ENCODE results near the gene GPC5.

Gene GPC5

DNA sequence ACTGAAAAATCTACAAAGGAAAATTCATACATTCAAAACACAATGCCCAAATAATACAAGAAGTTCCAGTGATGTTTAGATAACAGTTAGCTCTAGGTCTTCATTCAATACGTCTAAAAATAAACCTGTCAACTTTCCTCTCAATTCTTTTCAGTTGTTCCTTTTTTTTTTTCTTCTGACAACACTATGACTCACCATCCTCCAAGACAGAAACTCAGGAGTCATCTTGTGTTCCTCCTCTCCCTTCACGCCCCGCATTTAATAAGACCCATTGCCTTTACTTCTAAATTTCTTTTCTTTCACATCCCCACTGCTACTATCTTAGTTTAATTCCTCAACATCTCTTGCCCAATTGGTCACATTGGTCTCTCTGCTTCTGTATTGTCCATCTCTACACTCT, 759.9 kb downstream of the GPC5 start:
- TF ChIP-seq, protein P1, sequence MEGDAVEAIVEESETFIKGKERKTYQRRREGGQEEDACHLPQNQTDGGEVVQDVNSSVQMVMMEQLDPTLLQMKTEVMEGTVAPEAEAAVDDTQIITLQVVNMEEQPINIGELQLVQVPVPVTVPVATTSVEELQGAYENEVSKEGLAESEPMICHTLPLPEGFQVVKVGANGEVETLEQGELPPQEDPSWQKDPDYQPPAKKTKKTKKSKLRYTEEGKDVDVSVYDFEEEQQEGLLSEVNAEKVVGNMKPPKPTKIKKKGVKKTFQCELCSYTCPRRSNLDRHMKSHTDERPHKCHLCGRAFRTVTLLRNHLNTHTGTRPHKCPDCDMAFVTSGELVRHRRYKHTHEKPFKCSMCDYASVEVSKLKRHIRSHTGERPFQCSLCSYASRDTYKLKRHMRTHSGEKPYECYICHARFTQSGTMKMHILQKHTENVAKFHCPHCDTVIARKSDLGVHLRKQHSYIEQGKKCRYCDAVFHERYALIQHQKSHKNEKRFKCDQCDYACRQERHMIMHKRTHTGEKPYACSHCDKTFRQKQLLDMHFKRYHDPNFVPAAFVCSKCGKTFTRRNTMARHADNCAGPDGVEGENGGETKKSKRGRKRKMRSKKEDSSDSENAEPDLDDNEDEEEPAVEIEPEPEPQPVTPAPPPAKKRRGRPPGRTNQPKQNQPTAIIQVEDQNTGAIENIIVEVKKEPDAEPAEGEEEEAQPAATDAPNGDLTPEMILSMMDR (IDR thresholded peaks at IDR 0.05; ENCODE audit: insufficient read depth, low read length, poor library complexity, severe bottlenecking), result no peak

DNA sequence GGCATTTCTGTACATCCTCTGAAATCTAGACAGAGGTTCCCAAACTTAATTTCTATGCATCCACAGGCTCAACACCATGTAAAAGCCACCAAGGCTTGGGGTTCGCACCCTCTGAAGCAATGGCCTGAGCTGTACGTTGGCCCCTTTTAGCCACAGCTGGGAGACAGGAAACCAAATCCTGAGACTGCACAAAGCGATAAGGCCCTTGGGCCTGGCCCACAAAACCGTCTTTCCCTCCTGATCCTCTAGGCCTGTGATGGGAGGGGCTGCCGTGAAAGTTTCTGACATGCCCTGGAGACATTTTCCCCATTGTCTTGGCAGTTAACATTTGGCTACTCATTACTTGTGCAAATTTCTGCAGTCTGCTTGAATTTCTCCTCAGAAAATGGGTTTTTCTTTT, 766.4 kb downstream of the GPC5 start:
- H3K36me3 ChIP-seq (ENCODE audit: control insufficient read depth, insufficient read depth, low read length), result no peaks in the 10 kb centered on the region
- H3K4me3 ChIP-seq (replicated peaks; ENCODE audit: low read depth, low read length), result no peak overlapping the region
- TF ChIP-seq, protein P1 (IDR thresholded peaks at IDR 0.05; ENCODE audit: insufficient read depth, low read length, poor library complexity, severe bottlenecking), result no peak
- H3K27me3 ChIP-seq (replicated peaks; ENCODE audit: control insufficient read depth, insufficient read depth, low read length), result no peaks in the 10 kb centered on the region
- DNase-seq (ENCODE audit: extremely low read depth, insufficient read length), result no peak

More for the DNA sequence above, 759.9 kb downstream of the GPC5 start:
- H3K4me3 ChIP-seq (replicated peaks; ENCODE audit: low read depth, low read length), result no peak overlapping the region
- DNase-seq (ENCODE audit: extremely low read depth, insufficient read length), result no peak
- no peaks in the 10 kb centered on the region for H3K27me3 ChIP-seq (replicated peaks; ENCODE audit: control insufficient read depth, insufficient read depth, low read length)
- H3K36me3 ChIP-seq (ENCODE audit: control insufficient read depth, insufficient read depth, low read length), result no peaks in the 10 kb centered on the region

DNA sequence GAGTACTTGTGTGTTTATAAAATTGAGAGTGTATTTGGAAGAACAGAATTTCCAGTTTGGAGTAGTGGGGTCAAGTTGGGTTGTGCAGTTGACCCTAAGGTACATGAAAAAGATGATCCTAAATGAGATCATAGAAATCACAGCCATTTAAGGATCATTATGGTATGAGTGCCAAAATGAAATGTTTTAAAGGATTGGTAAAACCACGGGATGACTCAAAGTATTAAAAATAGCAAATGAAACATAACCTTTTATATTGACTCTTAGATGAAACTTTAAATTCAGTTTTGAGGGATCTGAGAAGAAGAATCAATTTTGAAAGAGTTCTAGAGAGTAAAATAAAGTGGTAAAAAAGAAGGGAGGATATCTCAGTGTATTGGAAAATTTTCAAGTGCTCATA, 773.8 kb downstream of the GPC5 start:
- TF ChIP-seq, protein P1 (IDR thresholded peaks at IDR 0.05; ENCODE audit: insufficient read depth, low read length, poor library complexity, severe bottlenecking), result no peak
- H3K27me3 ChIP-seq (replicated peaks; ENCODE audit: control insufficient read depth, insufficient read depth, low read length), result no peaks in the 10 kb centered on the region

DNA sequence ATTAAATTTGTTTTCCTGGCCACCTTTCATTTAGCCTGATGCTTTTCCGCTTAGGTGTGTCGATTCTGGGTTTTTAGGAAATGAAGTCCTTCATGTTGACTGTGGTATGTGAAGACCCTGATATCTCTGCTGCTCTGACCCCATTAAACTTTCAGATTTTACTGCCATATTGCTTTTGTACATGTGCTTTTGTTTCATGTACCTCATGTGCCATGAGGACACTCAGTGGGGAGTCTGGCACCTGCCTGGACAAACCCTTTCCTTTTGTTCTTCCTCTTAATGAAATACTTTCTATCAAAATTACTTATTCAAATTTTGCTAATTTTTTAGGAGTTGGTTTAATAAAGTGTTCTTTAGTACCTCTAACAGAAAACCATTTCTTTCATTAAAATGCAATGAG, 774.8 kb downstream of the GPC5 start:
- no peak for DNase-seq (ENCODE audit: extremely low read depth, insufficient read length)
- Histone ChIP-seq H3K36me3 (ENCODE audit: control insufficient read depth, insufficient read depth, low read length) (no peaks in the 10 kb centered on the region), H3K4me3 (replicated peaks; ENCODE audit: low read depth, low read length) (no peak overlapping the region), H3K27me3 (replicated peaks; ENCODE audit: control insufficient read depth, insufficient read depth, low read length) (no peaks in the 10 kb centered on the region)
- TF ChIP-seq, protein P1 (IDR thresholded peaks at IDR 0.05; ENCODE audit: insufficient read depth, low read length, poor library complexity, severe bottlenecking), result no peak

More for the DNA sequence above, 773.8 kb downstream of the GPC5 start:
- no peaks in the 10 kb centered on the region for H3K36me3 ChIP-seq (ENCODE audit: control insufficient read depth, insufficient read depth, low read length)
- H3K4me3 ChIP-seq (replicated peaks; ENCODE audit: low read depth, low read length), result no peak overlapping the region
- no peak for DNase-seq (ENCODE audit: extremely low read depth, insufficient read length)

DNA sequence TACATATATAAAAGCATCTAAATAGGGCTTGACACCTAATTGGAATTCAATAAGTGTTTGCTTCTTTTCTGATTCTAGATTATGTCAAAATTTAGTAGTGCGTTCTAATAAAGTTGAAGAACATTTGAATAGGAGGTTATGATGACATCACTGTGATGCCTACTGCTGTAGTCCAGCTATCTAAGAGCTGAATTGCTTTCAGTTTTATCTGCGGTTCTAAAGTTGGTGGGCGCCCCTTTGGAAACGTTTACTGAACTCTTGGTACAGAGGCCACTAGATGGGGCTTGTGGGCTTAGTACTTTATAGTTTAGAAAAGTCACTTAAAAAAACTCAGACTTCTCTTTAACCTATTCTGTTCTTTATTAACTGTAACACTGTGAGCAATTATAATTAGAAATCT, 776.9 kb downstream of the GPC5 start:
- Histone ChIP-seq H3K4me3 (replicated peaks; ENCODE audit: low read depth, low read length) (no peak overlapping the region), H3K36me3 (ENCODE audit: control insufficient read depth, insufficient read depth, low read length) (no peaks in the 10 kb centered on the region), H3K27me3 (replicated peaks; ENCODE audit: control insufficient read depth, insufficient read depth, low read length) (no peaks in the 10 kb centered on the region)
- TF ChIP-seq, protein P1 (IDR thresholded peaks at IDR 0.05; ENCODE audit: insufficient read depth, low read length, poor library complexity, severe bottlenecking), result peak; percentile 32
- DNase-seq (ENCODE audit: extremely low read depth, insufficient read length), result no peak

DNA sequence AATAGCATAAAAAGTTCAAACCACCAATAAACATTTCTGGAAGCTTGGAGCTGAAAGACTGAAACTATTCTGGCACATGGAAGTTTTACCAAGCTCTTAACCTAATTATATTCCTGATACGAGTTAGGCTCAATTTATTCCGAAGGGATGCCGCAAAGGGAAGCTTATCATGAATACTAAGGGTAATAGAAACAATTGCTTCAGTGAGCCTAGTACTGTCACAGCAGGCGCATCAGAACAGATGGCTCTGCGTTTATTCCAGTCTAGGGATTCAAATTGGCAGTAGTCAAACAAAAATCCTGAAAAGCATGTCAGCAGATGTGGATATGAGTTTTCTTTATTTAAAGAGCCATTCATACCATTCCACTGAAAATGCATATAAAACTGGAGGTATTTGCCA, 779.5 kb downstream of the GPC5 start:
- DNase-seq (ENCODE audit: extremely low read depth, insufficient read length), result no peak
- Histone ChIP-seq H3K27me3 (replicated peaks; ENCODE audit: control insufficient read depth, insufficient read depth, low read length) (no peaks in the 10 kb centered on the region), H3K4me3 (replicated peaks; ENCODE audit: low read depth, low read length) (no peak overlapping the region), H3K36me3 (ENCODE audit: control insufficient read depth, insufficient read depth, low read length) (no peaks in the 10 kb centered on the region)
- TF ChIP-seq, protein P1 (IDR thresholded peaks at IDR 0.05; ENCODE audit: insufficient read depth, low read length, poor library complexity, severe bottlenecking), result no peak

Measured in GM06990 (cell line).